ENCODE measurements around the gene ME3. TPM values are rescaled to one million over a fixed set of nuclear protein-coding genes. Genes with fewer than 3 reads are reported as not detected.
"Not testable (repeated sequence)": the region's sequence is repeated elsewhere in the genome, so short reads cannot be mapped to it uniquely, and the experiment has no call there.

The ME3 gene
- total RNA-seq, 6 experiments from 2014 or later: 1.9 to 8.5 (median 4.6) TPM

DNA sequence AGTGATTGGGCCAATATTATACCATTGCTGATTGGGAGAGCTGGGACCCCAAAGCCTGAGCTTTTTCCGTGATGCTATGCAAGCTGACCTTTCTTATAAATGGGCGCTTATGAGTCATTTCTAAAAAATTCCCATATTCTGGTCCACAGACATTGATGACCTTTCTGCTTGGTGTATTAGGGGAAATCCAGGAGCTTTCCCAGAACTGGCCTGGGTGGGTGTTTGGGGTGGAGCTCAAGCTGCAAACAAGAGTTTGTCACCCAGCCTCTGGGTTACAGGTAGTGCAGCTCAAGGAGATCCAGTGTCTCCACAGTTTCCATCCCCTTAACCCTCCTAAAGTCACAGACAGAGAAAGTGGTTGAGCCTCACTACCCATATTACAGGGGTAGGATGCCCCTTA lies 230.0 kb downstream of the ME3 start:
- H3K9me3 ChIP-seq: no peaks in the 10 kb centered on the region
- no peaks in the 10 kb centered on the region for H3K36me3 ChIP-seq
- H3K27ac ChIP-seq: no peak overlapping the region
- DNase-seq (no peak), ATAC-seq (peak in 1 of 4 donors; percentile 27)
- H3K4me3 ChIP-seq: no peak overlapping the region
- no peaks in the 10 kb centered on the region for H3K27me3 ChIP-seq
- intact Hi-C loops (cut with DNase I): loop anchor here in 1 of 2 donors (10.0 kb wide), 1 partner anchor 372 kb away; no protein-coding TSS in a partner anchor
- TF ChIP-seq, protein P1, sequence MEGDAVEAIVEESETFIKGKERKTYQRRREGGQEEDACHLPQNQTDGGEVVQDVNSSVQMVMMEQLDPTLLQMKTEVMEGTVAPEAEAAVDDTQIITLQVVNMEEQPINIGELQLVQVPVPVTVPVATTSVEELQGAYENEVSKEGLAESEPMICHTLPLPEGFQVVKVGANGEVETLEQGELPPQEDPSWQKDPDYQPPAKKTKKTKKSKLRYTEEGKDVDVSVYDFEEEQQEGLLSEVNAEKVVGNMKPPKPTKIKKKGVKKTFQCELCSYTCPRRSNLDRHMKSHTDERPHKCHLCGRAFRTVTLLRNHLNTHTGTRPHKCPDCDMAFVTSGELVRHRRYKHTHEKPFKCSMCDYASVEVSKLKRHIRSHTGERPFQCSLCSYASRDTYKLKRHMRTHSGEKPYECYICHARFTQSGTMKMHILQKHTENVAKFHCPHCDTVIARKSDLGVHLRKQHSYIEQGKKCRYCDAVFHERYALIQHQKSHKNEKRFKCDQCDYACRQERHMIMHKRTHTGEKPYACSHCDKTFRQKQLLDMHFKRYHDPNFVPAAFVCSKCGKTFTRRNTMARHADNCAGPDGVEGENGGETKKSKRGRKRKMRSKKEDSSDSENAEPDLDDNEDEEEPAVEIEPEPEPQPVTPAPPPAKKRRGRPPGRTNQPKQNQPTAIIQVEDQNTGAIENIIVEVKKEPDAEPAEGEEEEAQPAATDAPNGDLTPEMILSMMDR (IDR thresholded peaks at IDR 0.05): no peak
- no peak for TF ChIP-seq POLR2A (IDR thresholded peaks at IDR 0.05)
- 63% methylated on average over 2 of the region's 2 CpGs for WGBS (ENCODE audit: insufficient coverage, low coverage, low lambda C conversion rate, missing lambda C conversion rate)
- H3K4me1 ChIP-seq: no peaks in the 10 kb centered on the region

DNA sequence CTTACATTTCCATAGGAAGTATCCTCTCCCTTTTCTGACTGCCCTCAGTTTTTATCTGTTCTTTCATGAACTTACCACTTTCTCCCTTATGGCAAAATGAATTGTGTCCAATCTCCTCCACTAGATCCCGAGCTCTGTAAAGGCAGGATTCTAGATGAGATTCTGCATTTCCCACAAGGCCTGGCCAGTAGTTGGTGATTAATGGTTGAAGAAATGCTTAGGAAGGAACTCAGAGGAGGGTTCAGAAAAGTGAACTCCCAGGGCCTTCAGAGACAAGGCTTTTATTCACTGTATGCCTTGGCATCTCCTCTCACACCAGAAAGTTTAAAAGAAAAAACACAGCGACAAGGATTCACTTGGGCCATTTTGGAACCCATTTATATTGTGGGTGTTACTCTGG lies 231.6 kb downstream of the ME3 start:
- intact Hi-C loops (cut with DNase I): loop anchor here in 1 of 2 donors (10.0 kb wide), 1 partner anchor 374 kb away; no protein-coding TSS in a partner anchor
- no peaks in the 10 kb centered on the region for H3K36me3 ChIP-seq
- H3K4me1 ChIP-seq: no peaks in the 10 kb centered on the region
- TF ChIP-seq, protein P1 (IDR thresholded peaks at IDR 0.05): no peak
- TF ChIP-seq POLR2A (IDR thresholded peaks at IDR 0.05): no peak
- DNase-seq (no peak), ATAC-seq (no peak)
- H3K9me3 ChIP-seq: no peaks in the 10 kb centered on the region
- H3K27me3 ChIP-seq: no peaks in the 10 kb centered on the region
- H3K4me3 ChIP-seq: no peak overlapping the region
- no peak overlapping the region for H3K27ac ChIP-seq
- 79% methylated on average over 2 of the region's 2 CpGs for WGBS (ENCODE audit: insufficient coverage, low coverage, low lambda C conversion rate, missing lambda C conversion rate)

DNA sequence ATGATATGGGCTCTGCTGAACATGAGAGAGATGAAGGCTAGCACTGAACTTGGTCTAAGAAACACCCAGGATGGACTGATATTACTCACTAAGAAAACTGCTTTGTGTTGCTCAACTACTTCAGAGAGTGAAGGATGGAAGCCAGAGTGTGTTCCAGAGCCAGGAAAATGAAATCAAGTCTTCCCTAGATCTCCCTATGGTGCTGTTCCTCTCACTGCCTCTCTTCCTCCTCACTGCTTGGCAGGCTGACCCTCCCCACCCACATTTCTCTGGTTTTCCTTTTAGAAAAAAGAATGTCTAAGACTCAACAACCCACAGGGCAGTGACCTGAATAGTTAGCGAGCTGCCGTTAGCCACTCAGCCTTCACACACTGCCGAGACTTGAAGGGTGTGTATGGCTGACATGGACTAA lies 232.1 kb downstream of the ME3 start:
- peak in 3 of 4 donors; percentile 33 to 34 (median 33) for ATAC-seq
- no peak overlapping the region for H3K27ac ChIP-seq
- H3K36me3 ChIP-seq: no peaks in the 10 kb centered on the region
- 78% methylated on average over 3 of the region's 3 CpGs for WGBS (ENCODE audit: insufficient coverage, low coverage, low lambda C conversion rate, missing lambda C conversion rate)
- no peak overlapping the region for H3K4me3 ChIP-seq
- DNase-seq: no peak
- intact Hi-C loops (cut with DNase I): loop anchor here in 1 of 2 donors (10.0 kb wide), 1 partner anchor 374 kb away; no protein-coding TSS in a partner anchor
- no peaks in the 10 kb centered on the region for H3K27me3 ChIP-seq
- H3K4me1 ChIP-seq: no peaks in the 10 kb centered on the region
- H3K9me3 ChIP-seq: no peaks in the 10 kb centered on the region
- TF ChIP-seq, protein P1 (IDR thresholded peaks at IDR 0.05): no peak
- no peak for TF ChIP-seq POLR2A (IDR thresholded peaks at IDR 0.05)

DNA sequence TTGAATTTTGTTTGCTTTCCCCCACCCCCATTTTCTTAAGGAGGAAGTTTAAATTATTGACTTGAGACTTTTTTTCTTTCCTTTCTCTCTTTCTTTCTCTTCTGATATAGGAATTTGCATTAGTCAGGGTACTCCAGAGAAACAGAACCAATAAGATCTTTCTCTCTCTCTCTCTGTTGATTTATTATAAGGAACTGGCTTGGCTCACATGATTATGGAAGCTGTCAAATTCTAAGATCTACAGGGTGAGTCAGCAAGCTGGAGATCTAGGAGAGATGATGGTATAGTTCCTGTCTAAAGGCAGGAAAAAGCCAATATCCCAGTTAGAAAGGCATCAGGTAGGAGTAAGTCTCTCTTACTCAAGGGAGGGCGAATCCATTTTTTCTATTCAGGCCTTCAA lies 233.7 kb downstream of the ME3 start:
- 92% methylated on average over 1 of the region's 1 CpG for WGBS (ENCODE audit: insufficient coverage, low coverage, low lambda C conversion rate, missing lambda C conversion rate)
- H3K4me3 ChIP-seq: no peak overlapping the region
- DNase-seq (no peak), ATAC-seq (no peak)
- H3K27ac ChIP-seq: no peak overlapping the region
- H3K9me3 ChIP-seq: no peaks in the 10 kb centered on the region
- H3K27me3 ChIP-seq: no peaks in the 10 kb centered on the region
- no peaks in the 10 kb centered on the region for H3K36me3 ChIP-seq
- intact Hi-C loops (cut with DNase I): no loop called here
- no peak for TF ChIP-seq POLR2A (IDR thresholded peaks at IDR 0.05)
- TF ChIP-seq, protein P1 (IDR thresholded peaks at IDR 0.05): no peak
- H3K4me1 ChIP-seq: no peaks in the 10 kb centered on the region

DNA sequence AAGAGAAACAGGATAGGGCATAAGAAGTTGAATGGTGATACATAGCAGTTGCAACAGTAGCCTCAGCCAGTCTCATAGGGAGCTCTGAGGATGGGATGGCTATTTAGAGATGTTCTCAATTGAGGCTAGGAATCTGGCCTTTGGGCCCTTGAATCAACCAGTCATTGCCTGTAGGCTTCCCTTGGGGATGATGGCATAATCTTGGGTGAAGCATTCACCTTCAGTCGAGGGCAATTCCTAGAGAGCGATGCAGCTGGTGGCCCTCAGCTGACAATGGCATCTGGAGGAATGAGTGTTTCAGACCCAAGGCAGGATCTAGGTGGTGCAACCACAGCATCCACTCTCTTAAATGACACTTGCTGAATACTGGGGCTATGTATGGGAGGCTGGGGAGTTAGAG lies 236.7 kb downstream of the ME3 start:
- no peaks in the 10 kb centered on the region for H3K9me3 ChIP-seq
- H3K27me3 ChIP-seq: no peaks in the 10 kb centered on the region
- H3K36me3 ChIP-seq: no peaks in the 10 kb centered on the region
- no peak overlapping the region for H3K27ac ChIP-seq
- no peak for ATAC-seq
- no peaks in the 10 kb centered on the region for H3K4me1 ChIP-seq
- no peak for TF ChIP-seq POLR2A (IDR thresholded peaks at IDR 0.05)
- TF ChIP-seq, protein P1 (IDR thresholded peaks at IDR 0.05): no peak
- H3K4me3 ChIP-seq: no peak overlapping the region
- DNase-seq: no peak
- intact Hi-C loops (cut with DNase I): no loop called here
- WGBS (ENCODE audit: insufficient coverage, low coverage, low lambda C conversion rate, missing lambda C conversion rate): no CpG with 5 or more reads among the region's 2 CpGs

DNA sequence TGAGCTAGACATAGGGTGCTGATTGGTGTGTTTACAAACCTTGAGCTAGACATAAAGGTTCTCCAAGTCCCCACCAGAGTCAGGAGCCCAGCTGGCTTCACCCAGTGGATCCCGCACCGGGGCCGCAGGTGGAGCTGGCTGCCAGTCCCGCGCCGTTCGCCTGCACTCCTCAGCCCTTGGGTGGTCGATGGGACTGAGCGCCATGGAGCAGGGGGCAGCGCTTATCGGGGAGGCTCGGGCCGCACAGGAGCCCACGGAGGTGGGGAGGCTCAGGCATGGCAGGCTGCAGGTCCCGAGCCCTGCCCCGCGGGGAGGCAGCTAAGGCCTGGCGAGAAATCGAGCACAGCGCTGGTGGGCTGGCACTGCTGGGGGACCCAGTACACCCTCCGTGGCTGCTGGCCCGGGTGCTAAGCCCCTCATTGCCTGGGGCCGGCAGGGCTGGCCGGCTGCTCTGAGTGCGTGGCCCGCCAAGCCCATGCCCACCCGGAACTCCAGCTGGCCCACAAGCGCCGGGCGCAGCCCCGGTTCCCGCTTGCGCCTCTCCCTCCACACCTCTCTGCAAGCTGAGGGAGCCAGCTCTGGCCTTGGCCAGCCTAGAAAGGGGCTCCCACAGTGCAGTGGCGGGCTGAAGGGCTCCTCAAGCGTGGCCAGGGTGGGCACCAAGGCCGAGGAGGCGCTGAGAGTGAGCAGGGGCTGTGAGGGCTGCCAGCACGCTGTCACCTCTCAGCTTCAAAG lies 238.9 kb downstream of the ME3 start:
- H3K4me1 ChIP-seq; H3K9me3 ChIP-seq; intact Hi-C loops (cut with DNase I); H3K36me3 ChIP-seq; H3K27ac ChIP-seq; H3K27me3 ChIP-seq; DNase-seq; ATAC-seq; H3K4me3 ChIP-seq: not testable (repeated sequence)
- no CpG with 5 or more reads among the region's 38 CpGs for WGBS (ENCODE audit: insufficient coverage, low coverage, low lambda C conversion rate, missing lambda C conversion rate)

Data from right lobe of liver (tissue), 6 donors.